HuH-7 (cell line): ENCODE results near the gene PTMS.
"Not testable (repeated sequence)": the region's sequence is repeated elsewhere in the genome, so short reads cannot be mapped to it uniquely, and the experiment has no call there.

Experiments
- DNase-seq: peaks from one replicate; pipeline ENCODE4 v3.0.0; 2011; ENCODE audit warnings: low spot score

Gene PTMS

GRCh38 chr12:6765634-6766581, at the start of gene PTMS:
Gene PTMS, plus strand, starts transcription at chr12:6766363. Its CDS starts 343 bp downstream, at chr12:6766706.
- DNase-seq, result peak; percentile 80

GRCh38 chr12:6716874-6717437, 49.2 kb upstream of the PTMS start:
- DNase-seq, result no peak

- DNase-seq, result no peak
Measured at GRCh38 chr12:6722863-6723262, 43.3 kb upstream of the PTMS start.

GRCh38 chr12:6723607-6724408, 42.4 kb upstream of the PTMS start, which contains the start of gene COPS7A:
Gene COPS7A, plus strand, starts transcription at chr12:6724046. Its CDS starts 611 bp downstream, at chr12:6724657.
- DNase-seq, result peak; percentile 96

GRCh38 chr12:6724409-6724797, 41.8 kb upstream of the PTMS start:
- no peak for DNase-seq

- DNase-seq, result no peak
Measured at GRCh38 chr12:6725350-6725749, 40.8 kb upstream of the PTMS start.

- DNase-seq, result no peak
Measured at GRCh38 chr12:6729186-6729585, 37.0 kb upstream of the PTMS start.

- no peak for DNase-seq
Measured at GRCh38 chr12:6730169-6730568, 36.0 kb upstream of the PTMS start.

GRCh38 chr12:6734506-6735387, 31.4 kb upstream of the PTMS start:
- DNase-seq, result no peak

- DNase-seq, result peak; percentile 73
Measured at GRCh38 chr12:6735448-6736191, 30.5 kb upstream of the PTMS start.

- no peak for DNase-seq
Measured at GRCh38 chr12:6736754-6737153, 29.4 kb upstream of the PTMS start.

- DNase-seq, result not testable (repeated sequence)
Measured at GRCh38 chr12:6742080-6742479, 24.1 kb upstream of the PTMS start.

GRCh38 chr12:6742834-6743233, 23.3 kb upstream of the PTMS start:
- no peak for DNase-seq

GRCh38 chr12:6743300-6743699, 22.9 kb upstream of the PTMS start:
- not testable (repeated sequence) for DNase-seq

GRCh38 chr12:6745741-6746525, 20.2 kb upstream of the PTMS start:
- DNase-seq, result no peak

- DNase-seq, result no peak
Measured at GRCh38 chr12:6747216-6747615, 18.9 kb upstream of the PTMS start.

GRCh38 chr12:6748761-6749160, 17.4 kb upstream of the PTMS start:
- no peak for DNase-seq

GRCh38 chr12:6750506-6750905, 15.7 kb upstream of the PTMS start:
- DNase-seq, result no peak

- DNase-seq, result no peak
Measured at GRCh38 chr12:6751767-6752166, 14.4 kb upstream of the PTMS start.
